Posterior vena cava (tissue), 2 donors: ENCODE measurements around the gene UBE2N. TPM values are rescaled to one million over a fixed set of nuclear protein-coding genes. Genes with fewer than 3 reads are reported as not detected.

Source experiments
- DNase-seq: peaks from one replicate; pipeline ENCODE4 v3.0.0-alpha.2; 2020; ENCODE audit warnings: low spot score
- intact Hi-C, 2 donors: fragments of 100-400 bp; cut with DNase I; formaldehyde crosslinking; loops; one replicate each; pipeline versions ENCODE4 v1.14.1 to v1.14.2; 2022 to 2023
- total RNA-seq, 2 donors: library from RNA; stranded (reverse); fragmentation: NEBNext Ultra II Directional; extraction: Animal tissue kit (Norgen Biotek cat#: 25700); gene quantifications; one replicate each; pipeline ENCODE4 v1.2.1, GENCODE V29; 2021
- donor health status: DM: yes; HTN: yes; CAD: no.
- donor health status: DM: yes; HTN: yes; CAD: no.

The UBE2N gene
- total RNA-seq, 2 donors from 2014 or later: 78.3 to 90.8 TPM

GRCh38 chr12:93370947-93371346, 70.8 kb downstream of the UBE2N start:
- intact Hi-C loops: loop anchor here in 1 of 2 donors (10.0 kb wide), 1 partner anchor 196 kb away; no protein-coding TSS in a partner anchor

GRCh38 chr12:93369505-93369904, 72.2 kb downstream of the UBE2N start:
- intact Hi-C loops: no loop called here
- no peak for DNase-seq

More at GRCh38 chr12:93370947-93371346, 70.8 kb downstream of the UBE2N start:
- DNase-seq: no peak

- intact Hi-C loops: no loop called here
- DNase-seq: no peak
These were observed 73.0 kb downstream of the UBE2N start for GRCh38 chr12:93368766-93369165.

- intact Hi-C loops: no loop called here
- no peak for DNase-seq
These were observed 75.3 kb downstream of the UBE2N start for GRCh38 chr12:93366422-93366821.

- intact Hi-C loops: no loop called here
- no peak for DNase-seq
These were observed 75.9 kb downstream of the UBE2N start for GRCh38 chr12:93365616-93366405.

- intact Hi-C loops: no loop called here
- no peak for DNase-seq
These were observed 77.9 kb downstream of the UBE2N start for GRCh38 chr12:93363841-93364297.

- DNase-seq: no peak
- intact Hi-C loops: no loop called here
These were observed 80.4 kb downstream of the UBE2N start for GRCh38 chr12:93361151-93361919.

GRCh38 chr12:93360688-93361087, 81.1 kb downstream of the UBE2N start:
- intact Hi-C loops: no loop called here
- DNase-seq: no peak

- intact Hi-C loops: no loop called here
These were observed 82.9 kb downstream of the UBE2N start for GRCh38 chr12:93358821-93359220.

DNA sequence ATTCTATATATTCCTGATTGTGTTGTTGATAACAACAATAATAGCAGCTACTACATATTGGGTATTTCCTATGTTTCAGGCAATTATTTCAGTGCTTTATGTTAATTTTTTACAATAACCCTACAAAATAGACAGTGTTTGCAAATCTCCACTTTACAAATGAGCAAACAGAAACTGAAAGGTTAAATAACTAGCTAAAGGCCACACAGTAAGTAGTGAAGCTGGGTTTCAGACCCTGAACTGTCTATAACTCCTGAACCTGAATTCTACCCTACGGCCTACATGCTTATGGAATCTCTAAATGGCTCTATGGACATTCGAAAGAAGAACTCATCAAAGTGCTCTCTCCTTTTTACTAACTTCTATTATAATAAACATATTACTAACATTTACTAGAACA, 83.7 kb downstream of the UBE2N start:
- intact Hi-C loops: no loop called here

More at GRCh38 chr12:93358821-93359220, 82.9 kb downstream of the UBE2N start:
- DNase-seq: no peak

DNA sequence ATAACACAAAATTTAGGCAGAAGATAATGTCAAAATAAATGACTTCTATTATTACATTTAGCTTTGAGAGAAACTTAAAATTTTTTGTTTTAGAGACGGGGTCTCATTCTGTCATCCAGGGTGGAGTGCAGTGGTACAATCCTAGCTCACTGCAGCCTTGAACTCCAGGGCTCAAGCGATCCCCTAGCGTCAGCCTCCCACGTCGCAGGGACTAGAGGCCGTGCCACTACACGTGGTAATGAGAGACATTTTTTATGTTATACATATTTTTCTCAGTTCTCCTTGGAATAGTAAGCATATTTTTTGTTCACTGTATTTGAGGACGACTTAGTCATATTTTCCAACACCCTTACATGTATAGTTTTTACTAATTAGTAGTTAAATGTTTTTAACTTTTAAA, 85.5 kb downstream of the UBE2N start:
- intact Hi-C loops: no loop called here
- DNase-seq: no peak

More for the DNA sequence above, 83.7 kb downstream of the UBE2N start:
- no peak for DNase-seq

Other genes starting within 250 kb of the UBE2N start
- gene NUDT4, start 64.0 kb downstream of the UBE2N start, total RNA-seq: 100 to 1,000 TPM in 1 of 2 donors, 10 to 100 TPM in 1; 76.5 to 133 TPM
- 10 to 100 TPM; 55.8 to 59.5 TPM for gene MRPL42, start 25.6 kb upstream of the UBE2N start, total RNA-seq
- 10 to 100 TPM; 30.0 to 30.9 TPM for gene SOCS2, start 130.7 kb upstream of the UBE2N start, total RNA-seq
- 10 to 100 TPM; 21.6 to 22.0 TPM for gene CRADD, start 235.4 kb upstream of the UBE2N start, total RNA-seq